Measurements from ENCODE around the gene ZMYND15.

The ZMYND15 gene

GRCh38 chr17:4743898-4744297, 4.3 kb downstream of the ZMYND15 start:
- no peaks in the 10 kb centered on the region for H3K4me1 ChIP-seq

GRCh38 chr17:4744999-4745969, 5.7 kb downstream of the ZMYND15 start:
- peaks cover 32% of the 10 kb centered on the region for H3K27me3 ChIP-seq
- H3K9me3 ChIP-seq = no peaks in the 10 kb centered on the region
- no peak for DNase-seq
- no peak overlapping the region for H3K4me3 ChIP-seq (ENCODE audit: low read depth, low read length)
- TF ChIP-seq CTCF (IDR thresholded peaks at IDR 0.05; ENCODE audit: low read depth, low read length) = no peak
- H3K36me3 ChIP-seq = no peaks in the 10 kb centered on the region
- H3K4me1 ChIP-seq = no peaks in the 10 kb centered on the region

More at GRCh38 chr17:4743898-4744297, 4.3 kb downstream of the ZMYND15 start:
- no peak for DNase-seq
- H3K9me3 ChIP-seq = no peaks in the 10 kb centered on the region
- peaks cover 40% of the 10 kb centered on the region for H3K27me3 ChIP-seq
- H3K36me3 ChIP-seq = no peaks in the 10 kb centered on the region
- H3K4me3 ChIP-seq (ENCODE audit: low read depth, low read length) = no peak overlapping the region
- TF ChIP-seq CTCF (IDR thresholded peaks at IDR 0.05; ENCODE audit: low read depth, low read length) = no peak

GRCh38 chr17:4747847-4748246, 8.2 kb downstream of the ZMYND15 start:
- no peak overlapping the region for H3K4me3 ChIP-seq (ENCODE audit: low read depth, low read length)
- no peak for TF ChIP-seq CTCF (IDR thresholded peaks at IDR 0.05; ENCODE audit: low read depth, low read length)
- peaks cover 32% of the 10 kb centered on the region for H3K27me3 ChIP-seq
- no peaks in the 10 kb centered on the region for H3K36me3 ChIP-seq
- H3K4me1 ChIP-seq = no peaks in the 10 kb centered on the region
- no peak for DNase-seq
- no peaks in the 10 kb centered on the region for H3K9me3 ChIP-seq

- Histone ChIP-seq H3K27me3 (peaks cover 32% of the 10 kb centered on the region), H3K36me3 (no peaks in the 10 kb centered on the region), H3K9me3 (no peaks in the 10 kb centered on the region), H3K4me1 (no peaks in the 10 kb centered on the region), H3K4me3 (ENCODE audit: low read depth, low read length) (no peak overlapping the region)
- TF ChIP-seq CTCF (IDR thresholded peaks at IDR 0.05; ENCODE audit: low read depth, low read length) = no peak
- no peak for DNase-seq
These were observed 9.1 kb downstream of the ZMYND15 start for GRCh38 chr17:4748686-4749085.

- Histone ChIP-seq H3K27me3 (peaks cover 43% of the 10 kb centered on the region), H3K4me3 (ENCODE audit: low read depth, low read length) (no peak overlapping the region), H3K36me3 (no peaks in the 10 kb centered on the region), H3K9me3 (no peaks in the 10 kb centered on the region), H3K4me1 (no peaks in the 10 kb centered on the region)
- no peak for DNase-seq
- no peak for TF ChIP-seq CTCF (IDR thresholded peaks at IDR 0.05; ENCODE audit: low read depth, low read length)
These were observed 11.0 kb downstream of the ZMYND15 start for GRCh38 chr17:4750606-4751005.

- H3K4me1 ChIP-seq = no peaks in the 10 kb centered on the region
- H3K36me3 ChIP-seq = no peaks in the 10 kb centered on the region
- TF ChIP-seq CTCF (IDR thresholded peaks at IDR 0.05; ENCODE audit: low read depth, low read length) = no peak
- DNase-seq = no peak
- H3K4me3 ChIP-seq (ENCODE audit: low read depth, low read length) = no peak overlapping the region
- H3K27me3 ChIP-seq = peaks cover 43% of the 10 kb centered on the region
- H3K9me3 ChIP-seq = no peaks in the 10 kb centered on the region
These were observed 12.3 kb downstream of the ZMYND15 start for GRCh38 chr17:4751932-4752331.

Measured in BE2C (cell line).